HG02885 (cell line): ENCODE measurements around the gene TP53.

Experiments used
- ATAC-seq: cut with Tn5 transposase; IDR thresholded peaks from one replicate; pipeline ENCODE4 v1.9.1; 2021; ENCODE audit warnings: mild to moderate bottlenecking; ENCODE audit not compliant: unreplicated experiment, poor library complexity

Gene TP53

GRCh38 chr17:7687072-7687907, at the start of gene TP53:
TP53 (minus strand) TSS chr17:7687490; CDS start chr17:7676594, 10,896 bp downstream.
- peak; percentile 37 for ATAC-seq

- no peak for ATAC-seq
These were observed 45.8 kb upstream of the TP53 start for GRCh38 chr17:7732981-7733539.

GRCh38 chr17:7729816-7730215, 42.5 kb upstream of the TP53 start:
- ATAC-seq: no peak

- ATAC-seq: no peak
These were observed 40.6 kb upstream of the TP53 start for GRCh38 chr17:7727886-7728285.

GRCh38 chr17:7721612-7722011, 34.3 kb upstream of the TP53 start:
- no peak for ATAC-seq

- no peak for ATAC-seq
These were observed 32.8 kb upstream of the TP53 start for GRCh38 chr17:7720125-7720524.

GRCh38 chr17:7719661-7720060, 32.4 kb upstream of the TP53 start:
- no peak for ATAC-seq

- no peak for ATAC-seq
These were observed 30.6 kb upstream of the TP53 start for GRCh38 chr17:7717756-7718350.

GRCh38 chr17:7716901-7717755, 29.8 kb upstream of the TP53 start, which contains the start of gene DNAH2:
DNAH2 (plus strand) TSS chr17:7717744; CDS start chr17:7719735, 1,991 bp downstream.
- ATAC-seq: no peak

- ATAC-seq: no peak
These were observed 28.9 kb upstream of the TP53 start for GRCh38 chr17:7715936-7716886.

- ATAC-seq: no peak
These were observed 27.7 kb upstream of the TP53 start for GRCh38 chr17:7714721-7715594.

GRCh38 chr17:7713782-7714181, 26.5 kb upstream of the TP53 start:
- ATAC-seq: no peak

GRCh38 chr17:7712111-7712771, 25.0 kb upstream of the TP53 start:
- no peak for ATAC-seq

- no peak for ATAC-seq
These were observed 23.9 kb upstream of the TP53 start for GRCh38 chr17:7711051-7711755.

- ATAC-seq: no peak
These were observed 23.0 kb upstream of the TP53 start for GRCh38 chr17:7710301-7710700.

- ATAC-seq: no peak
These were observed 21.7 kb upstream of the TP53 start for GRCh38 chr17:7709031-7709430.
